HG02973 (cell line): Measurements from ENCODE around the gene THUMPD3.
A peak's percentile ranks its signal among the peaks of the same experiment; 100 is the strongest.

Source experiments
- ATAC-seq: cut with Tn5 transposase; IDR thresholded peaks from one replicate; pipeline ENCODE4 v1.9.1; 2021; ENCODE audit warnings: moderate library complexity; ENCODE audit not compliant: unreplicated experiment

The THUMPD3 gene

DNA sequence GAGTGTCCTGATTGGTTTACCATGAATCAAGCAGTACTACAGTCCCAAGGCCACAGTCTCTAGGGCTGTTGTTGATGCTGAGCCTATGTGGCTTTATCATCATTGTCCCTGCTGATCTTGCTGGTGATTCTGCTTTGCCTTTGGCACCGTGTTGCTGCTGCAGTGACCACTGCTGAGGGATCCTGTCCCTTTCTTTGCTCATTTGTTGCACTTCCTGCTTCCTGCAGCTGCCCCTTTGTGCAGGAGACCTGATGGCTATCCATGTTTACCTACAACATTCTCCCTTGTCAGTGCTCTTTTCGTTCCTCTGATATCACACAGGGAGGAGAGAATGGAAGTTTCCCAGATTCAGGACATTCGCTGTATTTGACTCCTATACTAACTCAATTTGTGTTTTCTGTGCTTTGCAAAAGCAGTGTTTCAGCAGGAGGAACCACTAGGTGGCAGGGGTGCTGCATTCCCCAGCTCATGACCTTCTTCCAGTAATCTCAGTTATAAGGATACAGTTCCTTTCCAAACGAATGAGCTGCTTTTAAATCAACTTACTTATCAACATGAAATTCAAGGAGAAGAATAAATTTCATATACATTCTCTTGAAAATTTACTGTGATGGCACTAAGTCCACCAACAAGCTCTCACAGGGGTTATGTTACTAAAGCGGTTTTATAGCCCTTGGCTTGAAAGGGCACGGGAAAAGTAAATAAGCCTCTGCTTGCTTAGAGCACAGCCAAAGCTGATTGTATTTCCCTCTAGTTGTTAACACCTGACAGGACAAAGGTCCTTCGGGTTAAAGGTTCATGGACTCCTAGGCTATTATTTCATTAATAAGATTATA, 9.7 kb upstream of the THUMPD3 start:
- peak; percentile 52 for ATAC-seq

DNA sequence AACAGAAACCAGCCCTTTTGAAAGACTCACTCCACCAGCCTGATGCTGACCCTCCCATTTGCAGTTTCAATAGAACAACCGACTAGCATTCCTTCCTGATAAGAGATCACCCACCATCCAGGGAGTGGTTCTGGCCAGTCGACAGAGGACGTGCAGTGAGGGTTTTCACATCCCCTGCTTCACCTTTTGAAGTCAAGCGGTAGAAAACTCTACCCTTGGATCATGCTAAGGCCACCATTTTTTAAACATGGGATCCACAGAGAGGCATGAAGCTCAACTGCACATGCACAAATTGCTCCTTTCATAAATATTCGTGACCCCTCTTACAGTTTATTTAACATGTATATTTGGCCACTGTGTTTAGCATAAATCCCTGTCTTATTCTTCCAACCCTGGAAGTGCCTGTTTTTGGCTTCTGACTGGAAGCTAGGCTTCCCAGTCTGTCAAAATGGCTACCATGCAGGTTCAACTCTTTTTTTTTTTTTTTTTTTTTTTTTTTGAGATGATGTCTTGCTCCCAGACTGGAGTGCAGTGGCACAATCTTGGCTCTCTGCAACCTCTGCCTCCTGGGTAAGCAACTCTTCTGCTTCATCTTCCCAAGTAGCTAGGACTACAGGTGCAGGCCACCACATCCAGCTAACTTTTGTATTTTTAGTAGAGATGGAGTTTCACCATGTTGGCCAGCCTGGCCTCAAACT, 1.0 kb upstream of the THUMPD3 start:
- ATAC-seq: no peak

DNA sequence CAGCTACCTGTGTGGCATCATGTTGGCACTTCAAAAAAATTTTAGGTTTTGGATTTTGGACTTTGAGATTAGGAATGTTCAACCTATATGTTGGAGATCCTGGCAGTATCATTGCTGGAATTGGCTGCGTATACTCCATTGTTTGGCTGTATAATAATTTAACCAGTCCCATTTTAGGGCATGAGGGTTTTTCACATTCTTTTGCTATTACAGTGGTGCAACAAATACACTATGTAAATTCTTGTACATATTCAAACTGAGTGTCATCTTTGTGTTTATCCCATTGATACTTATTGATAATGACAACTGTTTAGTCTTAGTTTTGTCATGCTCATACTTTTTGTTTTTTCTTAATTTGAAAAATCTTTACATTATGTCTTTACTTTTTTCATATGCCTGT, 6.7 kb downstream of the THUMPD3 start:
- ATAC-seq: no peak

DNA sequence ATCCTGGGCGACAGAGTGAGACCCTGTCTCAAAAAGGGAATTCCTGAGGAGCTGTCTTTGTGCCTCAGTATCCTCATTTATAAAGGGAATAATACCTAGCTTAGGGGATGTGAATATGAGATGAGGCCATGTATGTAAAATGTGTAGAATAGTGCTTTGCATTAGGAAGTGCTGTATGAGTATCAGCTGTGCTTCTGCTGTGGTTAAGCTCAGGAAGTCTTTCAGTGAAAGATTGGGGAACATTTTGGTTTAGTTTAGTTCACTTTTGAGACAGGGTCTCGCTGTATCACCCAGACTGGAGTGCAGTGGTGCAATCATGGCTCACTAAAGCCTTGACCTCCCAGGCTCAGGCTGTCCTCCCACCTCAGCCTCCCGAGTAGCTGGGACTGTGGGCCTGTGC, 10.6 kb downstream of the THUMPD3 start:
- no peak for ATAC-seq

DNA sequence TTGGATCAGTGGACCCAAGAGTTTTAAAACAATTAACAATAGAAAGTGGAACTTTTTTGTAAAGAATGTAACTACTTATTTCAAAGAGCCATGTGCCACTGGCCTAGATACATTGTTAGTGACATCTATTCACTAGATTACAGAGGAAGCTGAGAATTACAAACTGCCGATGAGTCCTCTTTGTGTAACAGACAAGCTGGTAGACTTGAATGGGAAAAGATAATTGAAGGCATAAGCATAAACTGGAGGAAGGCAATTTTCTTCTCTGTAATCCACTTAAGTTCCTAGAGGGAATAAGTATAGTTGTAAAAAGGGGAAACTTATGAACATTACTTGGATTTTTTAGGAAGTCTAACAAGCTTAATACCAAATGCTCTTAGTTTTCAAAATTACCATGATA, 15.1 kb downstream of the THUMPD3 start:
- no peak for ATAC-seq

- ATAC-seq: no peak
Observed at GRCh38 chr3:9379327-9379726, 16.5 kb downstream of the THUMPD3 start.

DNA sequence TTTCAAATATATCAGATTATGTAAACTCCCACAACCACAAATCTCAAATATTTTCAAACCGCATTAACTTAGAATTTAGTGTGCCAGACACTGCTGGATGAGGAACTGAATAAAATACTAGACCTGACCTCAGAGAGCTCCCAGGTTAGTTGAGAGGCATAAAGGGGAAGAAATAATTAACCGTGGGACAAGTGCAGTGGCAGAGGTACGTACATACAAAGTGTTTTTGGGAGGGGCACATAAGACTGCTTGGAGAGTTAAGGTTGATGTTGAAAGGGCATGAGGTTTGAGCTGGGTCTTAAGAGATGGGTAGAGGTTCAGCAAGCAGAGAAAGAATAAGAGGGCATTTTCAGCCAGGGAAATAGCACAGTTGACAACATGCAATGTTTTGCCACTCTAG, 17.2 kb downstream of the THUMPD3 start:
- ATAC-seq: no peak

GRCh38 chr3:9384141-9384828, 21.4 kb downstream of the THUMPD3 start:
- no peak for ATAC-seq

DNA sequence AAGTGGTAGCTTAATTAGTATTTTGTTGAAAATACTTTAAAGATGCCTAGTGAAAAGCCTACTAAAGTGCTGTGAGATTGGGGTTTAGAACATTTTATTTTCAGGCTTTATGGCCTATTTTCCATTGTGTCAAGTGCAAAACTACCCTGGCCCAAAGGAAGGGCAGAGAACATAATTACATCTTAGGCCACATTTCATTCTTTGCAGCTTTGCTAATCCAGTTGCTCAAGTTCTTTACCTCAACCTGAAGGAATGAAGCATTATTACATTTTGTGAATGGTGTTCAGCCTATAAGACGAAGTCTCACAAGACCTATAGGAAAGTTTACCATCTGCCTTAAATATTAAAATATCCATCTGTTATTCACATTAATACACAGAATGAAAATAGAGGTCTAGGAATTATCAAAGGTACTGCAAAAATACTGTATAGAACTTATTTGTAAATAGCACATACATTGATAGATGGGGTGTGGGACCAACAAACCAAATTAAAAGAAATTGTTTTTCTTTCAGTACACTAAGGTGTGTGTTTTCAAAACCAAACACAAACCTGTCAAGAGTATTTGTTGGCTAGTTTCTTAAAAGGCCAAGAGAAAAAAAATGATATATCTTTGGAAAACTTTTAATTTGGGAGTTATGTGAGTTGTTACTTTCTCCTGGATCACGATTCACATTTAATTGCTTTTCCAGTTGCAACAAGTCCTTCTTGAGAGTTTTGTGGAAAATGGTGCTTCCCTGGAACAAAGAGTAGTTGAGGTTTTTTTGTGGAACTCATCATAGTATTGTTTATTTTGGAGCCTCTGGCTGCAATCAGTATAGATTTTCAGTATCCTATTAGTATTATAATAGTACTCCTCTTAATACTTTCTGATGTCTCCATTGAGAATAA, 22.6 kb downstream of the THUMPD3 start:
- no peak for ATAC-seq

DNA sequence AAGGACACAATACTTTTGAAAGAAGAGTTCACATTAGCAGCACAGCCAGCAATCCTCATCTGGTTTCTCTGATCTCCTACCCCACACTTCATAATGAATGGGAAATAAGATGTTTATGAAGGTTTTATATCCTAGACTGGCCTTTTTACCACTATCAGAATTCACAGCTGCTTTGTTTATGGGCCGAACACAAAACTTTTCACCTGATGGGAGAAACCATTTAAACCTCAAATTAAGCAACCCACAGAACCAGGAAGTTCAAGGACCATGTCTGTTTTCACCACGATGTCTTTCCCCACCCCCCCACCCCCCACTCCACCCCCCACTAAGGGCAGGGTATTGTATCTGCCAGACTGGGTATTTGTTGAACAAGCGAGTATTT, 23.2 kb downstream of the THUMPD3 start:
- no peak for ATAC-seq

DNA sequence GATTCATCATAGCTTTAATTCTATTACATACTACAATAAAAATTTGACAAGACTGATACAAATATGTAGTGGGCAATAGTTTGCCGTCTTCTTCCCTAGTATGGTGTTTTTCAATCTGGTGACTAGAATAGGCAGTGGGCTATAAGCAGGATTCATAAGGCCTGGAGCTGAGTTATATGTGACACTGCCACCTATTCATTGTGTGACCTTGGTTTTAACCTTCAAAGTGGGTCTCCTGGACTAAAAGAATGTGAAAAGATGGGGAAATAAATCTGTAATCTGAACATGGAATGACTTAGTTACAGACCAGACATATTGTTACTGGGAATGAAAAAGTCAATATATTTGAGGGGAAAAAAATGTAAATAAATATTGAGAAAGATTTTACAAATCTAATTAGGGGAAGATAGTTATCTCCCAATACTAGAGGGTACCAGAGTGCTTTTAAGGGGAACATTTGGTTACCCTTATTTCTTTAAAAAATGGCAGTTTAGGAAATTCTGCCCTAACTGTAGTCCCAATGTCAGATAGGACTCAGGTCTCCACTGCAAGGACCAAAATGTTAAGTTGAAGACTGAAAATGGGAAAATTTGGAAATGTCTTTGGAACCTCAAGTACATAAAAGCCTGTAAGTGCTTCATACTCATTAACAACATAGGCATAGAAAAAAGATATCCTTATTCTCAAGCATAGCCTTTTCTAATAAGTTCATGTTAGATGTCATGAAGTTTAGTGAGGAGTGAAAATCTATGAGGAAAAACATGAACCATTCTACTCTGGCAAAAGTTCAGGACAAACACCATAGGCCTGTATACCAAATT, 23.9 kb downstream of the THUMPD3 start:
- ATAC-seq: no peak

- ATAC-seq: no peak
Observed at GRCh38 chr3:9387322-9387655, 24.4 kb downstream of the THUMPD3 start.

DNA sequence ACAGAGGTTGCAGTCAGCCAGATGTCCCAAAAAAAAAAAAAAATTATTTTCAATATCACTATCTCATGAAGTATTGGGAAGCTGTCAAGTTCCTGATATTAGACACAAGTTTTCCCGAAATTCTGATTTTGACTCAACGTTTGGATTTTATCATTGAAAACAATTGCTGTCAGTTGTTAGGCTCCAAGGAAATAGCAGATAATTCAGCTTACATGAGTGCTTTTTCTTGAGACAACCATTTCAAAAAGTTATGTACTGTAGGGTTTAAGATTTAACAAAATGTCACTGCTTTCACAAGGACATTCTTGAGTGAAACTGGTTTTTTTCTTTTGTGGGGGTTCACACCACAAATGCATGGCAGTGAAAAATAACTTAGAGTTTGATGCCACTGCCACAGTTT, 25.3 kb downstream of the THUMPD3 start:
- ATAC-seq: no peak

- ATAC-seq: no peak
Observed at GRCh38 chr3:9388562-9389272, 25.9 kb downstream of the THUMPD3 start.

DNA sequence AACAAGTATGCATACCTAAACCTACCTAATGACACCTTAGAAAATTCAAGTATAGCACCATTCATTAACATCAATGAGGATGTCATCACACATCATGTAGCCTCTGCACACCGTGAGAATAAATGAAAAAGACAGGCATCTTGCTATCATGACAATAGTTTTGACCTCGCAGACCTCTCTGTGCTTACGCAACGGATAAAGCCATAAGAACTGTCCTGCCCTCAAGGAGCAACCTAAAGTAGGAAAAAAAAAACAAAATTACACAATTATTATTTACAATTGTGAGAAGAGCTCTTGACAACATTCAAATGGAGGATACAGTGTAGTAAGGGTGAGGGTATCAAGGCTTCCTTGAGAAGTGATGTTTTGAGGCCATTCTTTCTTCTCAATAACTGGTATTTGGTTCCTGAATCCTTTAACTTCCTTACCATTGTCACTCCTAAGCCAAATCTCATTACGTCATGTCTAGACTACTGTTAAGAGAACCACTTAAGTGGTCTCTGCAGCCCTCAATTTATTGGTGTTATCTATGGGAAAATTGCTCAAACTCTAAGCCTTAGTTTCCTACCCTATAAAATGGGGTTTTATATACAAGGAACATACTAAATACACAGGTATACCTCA, 27.5 kb downstream of the THUMPD3 start:
- no peak for ATAC-seq

- no peak for ATAC-seq
Observed at GRCh38 chr3:9392041-9392440, 29.2 kb downstream of the THUMPD3 start.

GRCh38 chr3:9395570-9396300, 32.9 kb downstream of the THUMPD3 start:
- ATAC-seq: no peak

DNA sequence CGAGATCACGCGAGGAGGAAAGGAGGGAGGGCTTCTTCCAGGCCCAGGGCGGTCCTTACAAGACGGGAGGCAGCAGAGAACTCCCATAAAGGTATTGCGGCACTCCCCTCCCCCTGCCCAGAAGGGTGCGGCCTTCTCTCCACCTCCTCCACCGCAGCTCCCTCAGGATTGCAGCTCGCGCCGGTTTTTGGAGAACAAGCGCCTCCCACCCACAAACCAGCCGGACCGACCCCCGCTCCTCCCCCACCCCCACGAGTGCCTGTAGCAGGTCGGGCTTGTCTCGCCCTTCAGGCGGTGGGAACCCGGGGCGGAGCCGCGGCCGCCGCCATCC, 33.4 kb downstream of the THUMPD3 start:
- peak; percentile 30 for ATAC-seq
